SIG-M5 (cell line): Measurements from ENCODE around the gene ERGIC1.

Source experiments
- DNase-seq: peaks from one replicate; lab custom pipeline; 2025; lab: John Stamatoyannopoulos, UW

ERGIC1 gene

GRCh38 chr5:172866378-172866777 lies 32.3 kb downstream of the ERGIC1 start:
- no peak for DNase-seq

GRCh38 chr5:172866802-172867748 lies 33.0 kb downstream of the ERGIC1 start:
- no peak for DNase-seq

GRCh38 chr5:172867761-172868435 lies 33.8 kb downstream of the ERGIC1 start:
- no peak for DNase-seq

- no peak for DNase-seq
Observed at GRCh38 chr5:172868436-172868923, 34.4 kb downstream of the ERGIC1 start.

- DNase-seq, result no peak
Observed at GRCh38 chr5:172868924-172869591, 35.0 kb downstream of the ERGIC1 start.

GRCh38 chr5:172869691-172870090 lies 35.6 kb downstream of the ERGIC1 start:
- no peak for DNase-seq

- no peak for DNase-seq
Observed at GRCh38 chr5:172870291-172870714, 36.3 kb downstream of the ERGIC1 start.

- no peak for DNase-seq
Observed at GRCh38 chr5:172870715-172871461, 36.8 kb downstream of the ERGIC1 start.

- no peak for DNase-seq
Observed at GRCh38 chr5:172871536-172871935, 37.5 kb downstream of the ERGIC1 start.

GRCh38 chr5:172871982-172872381 lies 37.9 kb downstream of the ERGIC1 start:
- DNase-seq, result no peak

- DNase-seq, result no peak
Observed at GRCh38 chr5:172872997-172873491, 39.0 kb downstream of the ERGIC1 start.

GRCh38 chr5:172873513-172873912 lies 39.5 kb downstream of the ERGIC1 start:
- DNase-seq, result no peak

GRCh38 chr5:172874647-172875504 lies 40.8 kb downstream of the ERGIC1 start:
- DNase-seq, result no peak

- no peak for DNase-seq
Observed at GRCh38 chr5:172875505-172876279, 41.6 kb downstream of the ERGIC1 start.

GRCh38 chr5:172876578-172876977 lies 42.5 kb downstream of the ERGIC1 start:
- DNase-seq, result no peak

- DNase-seq, result no peak
Observed at GRCh38 chr5:172877466-172878260, 43.6 kb downstream of the ERGIC1 start.

- no peak for DNase-seq
Observed at GRCh38 chr5:172878585-172878932, 44.5 kb downstream of the ERGIC1 start.

- no peak for DNase-seq
Observed at GRCh38 chr5:172878933-172879752, 45.1 kb downstream of the ERGIC1 start.
